NCI-H748 (cell line): ENCODE data around the gene CLCN5.

Experiments
- DNase-seq: peaks from one replicate; lab custom pipeline; 2025; ENCODE audit not compliant: unreplicated experiment; lab: John Stamatoyannopoulos, UW

The CLCN5 gene

GRCh38 chrX:49922291-49923241 lies at the start of gene CLCN5:
CLCN5 (plus strand) TSS chrX:49922596; CDS start chrX:49925299, 2,703 bp downstream.
- peak; percentile 96 for DNase-seq

GRCh38 chrX:49876750-49877149 lies 45.6 kb upstream of the CLCN5 start:
- DNase-seq = peak; percentile 76

- peak; percentile 18 for DNase-seq
Measured at GRCh38 chrX:49877397-49878101, 44.8 kb upstream of the CLCN5 start.

- DNase-seq = no peak
Measured at GRCh38 chrX:49878128-49878833, 44.1 kb upstream of the CLCN5 start.

GRCh38 chrX:49878834-49879655 lies 43.4 kb upstream of the CLCN5 start, which contains the start of gene USP27X:
USP27X (plus strand) TSS chrX:49879484; CDS start chrX:49880308, 824 bp downstream.
- peak; percentile 88 for DNase-seq

- DNase-seq = peak; percentile 64
Measured at GRCh38 chrX:49879656-49880277, 42.6 kb upstream of the CLCN5 start.

- no peak for DNase-seq
Measured at GRCh38 chrX:49880668-49881067, 41.7 kb upstream of the CLCN5 start.

- peak; percentile 73 for DNase-seq
Measured at GRCh38 chrX:49884290-49884862, 38.0 kb upstream of the CLCN5 start.

- DNase-seq = no peak
Measured at GRCh38 chrX:49892542-49892941, 29.9 kb upstream of the CLCN5 start.

GRCh38 chrX:49896951-49897350 lies 25.4 kb upstream of the CLCN5 start:
- no peak for DNase-seq

- DNase-seq = peak; percentile 77
Measured at GRCh38 chrX:49901048-49901447, 21.3 kb upstream of the CLCN5 start.

GRCh38 chrX:49910344-49910743 lies 12.1 kb upstream of the CLCN5 start:
- peak; percentile 95 for DNase-seq

- peak; percentile 41 for DNase-seq
Measured at GRCh38 chrX:49912086-49912485, 10.3 kb upstream of the CLCN5 start.

- DNase-seq = no peak
Measured at GRCh38 chrX:49912861-49913260, 9.5 kb upstream of the CLCN5 start.

GRCh38 chrX:49915361-49916222 lies 6.8 kb upstream of the CLCN5 start:
- DNase-seq = peak; percentile 71

GRCh38 chrX:49919617-49920016 lies 2.8 kb upstream of the CLCN5 start:
- peak; percentile 43 for DNase-seq

- DNase-seq = no peak
Measured at GRCh38 chrX:49921109-49921508, 1.3 kb upstream of the CLCN5 start.

GRCh38 chrX:49925176-49925575 lies 2.8 kb downstream of the CLCN5 start:
- DNase-seq = no peak

- no peak for DNase-seq
Measured at GRCh38 chrX:49930039-49930438, 7.6 kb downstream of the CLCN5 start.
